OCI-LY1 (cell line): ENCODE results near the gene NSD1.

Source experiments
- H2AFZ ChIP-seq: fragments of 200-600 bp; sonication (generic), shearing (Covaris generic); 2 replicates; pipeline ENCODE4 v1.6.0; 2014; ENCODE audit warnings: antibody characterized with exemption, mild to moderate bottlenecking, low read length
- H3F3A ChIP-seq: fragments of 200-600 bp; sonication (generic), shearing (Covaris generic); 2 replicates; pipeline ENCODE4 v1.6.0; 2014; ENCODE audit warnings: mild to moderate bottlenecking, antibody characterized with exemption, low read length, moderate library complexity; ENCODE audit not compliant: insufficient read depth
- H3K27ac ChIP-seq: fragments of 200-600 bp; sonication (generic); 2 replicates; pipeline ENCODE4 v1.5.1; 2014; ENCODE audit warnings: low read length, mixed run types, mild to moderate bottlenecking, low read depth; ENCODE audit not compliant: poor library complexity, severe bottlenecking
- H3K27me3 ChIP-seq: fragments of 200-600 bp; sonication (generic); 2 replicates; pipeline ENCODE4 v1.6.0; 2014; ENCODE audit warnings: antibody characterized with exemption, mild to moderate bottlenecking, low read length, moderate library complexity; ENCODE audit not compliant: insufficient read depth
- H3K36me3 ChIP-seq: fragments of 200-600 bp; sonication (generic); 2 replicates; pipeline ENCODE4 v1.6.1; 2014; ENCODE audit warnings: mild to moderate bottlenecking, antibody characterized with exemption, low read length, moderate library complexity, mixed read lengths; ENCODE audit not compliant: insufficient read depth
- H3K4me1 ChIP-seq: fragments of 200-600 bp; sonication (generic); 2 replicates; pipeline ENCODE4 v1.5.1; 2014; ENCODE audit warnings: mild to moderate bottlenecking, low read length, moderate library complexity; ENCODE audit not compliant: insufficient read depth, severe bottlenecking
- H3K4me2 ChIP-seq: fragments of 200-600 bp; sonication (generic), shearing (Covaris generic); 2 replicates; pipeline ENCODE4 v1.6.1; 2014; ENCODE audit warnings: low read length
- H3K4me3 ChIP-seq: fragments of 200-600 bp; sonication (generic); 2 replicates; pipeline ENCODE4 v1.5.1; 2014; ENCODE audit warnings: low read length, low read depth, mild to moderate bottlenecking, mixed read lengths; ENCODE audit not compliant: poor library complexity, severe bottlenecking
- H3K79me2 ChIP-seq: fragments of 200-600 bp; shearing (Covaris generic); 2 replicates; pipeline ENCODE4 v1.6.1; 2016; ENCODE audit warnings: mixed run types, low read length, mixed read lengths; ENCODE audit not compliant: insufficient read depth
- H3K9ac ChIP-seq: fragments of 200-600 bp; sonication (generic), shearing (Covaris generic); 2 replicates; pipeline ENCODE4 v1.6.1; 2014; ENCODE audit warnings: mild to moderate bottlenecking, low read length, mixed read lengths
- H3K9me2 ChIP-seq: fragments of 200-600 bp; sonication (generic), shearing (Covaris generic); 2 replicates; pipeline ENCODE4 v1.6.1; 2014; ENCODE audit warnings: low read depth, mild to moderate bottlenecking, low read length, mixed read lengths
- H3K9me3 ChIP-seq: fragments of 200-600 bp; shearing (Covaris generic); 2 replicates; pipeline ENCODE4 v1.6.1; 2014; ENCODE audit warnings: low read length, mixed read lengths
- H4K20me1 ChIP-seq: fragments of 200-600 bp; sonication (generic), shearing (Covaris generic); 2 replicates; pipeline ENCODE4 v1.6.0; 2016; ENCODE audit warnings: mild to moderate bottlenecking, low read length; ENCODE audit not compliant: insufficient read depth
- CTCF ChIP-seq: fragments of 200-600 bp; sonication (generic), shearing (Covaris generic); IDR thresholded peaks from 2 replicates; pipeline ENCODE4 v1.5.1; 2017; ENCODE audit warnings: mild to moderate bottlenecking, antibody characterized with exemption, low read length, moderate library complexity, mixed read lengths
- EZH2 ChIP-seq: fragments of 200-600 bp; sonication (generic), shearing (Covaris generic); IDR thresholded peaks from 2 replicates; pipeline ENCODE4 v1.8.0; 2017; ENCODE audit warnings: borderline replicate concordance, mixed run types, mild to moderate bottlenecking, antibody characterized with exemption, low read length, moderate library complexity, mixed read lengths

Gene NSD1

GRCh38 chr5:177194268-177194667, 60.7 kb downstream of the NSD1 start:
- no peaks in the 10 kb centered on the region for H4K20me1 ChIP-seq
- H3K9me2 ChIP-seq: no peaks in the 10 kb centered on the region
- no peak overlapping the region for H2AFZ ChIP-seq
- TF ChIP-seq EZH2: no peak
- no peak for TF ChIP-seq CTCF
- no peak overlapping the region for H3K4me2 ChIP-seq
- no peak overlapping the region for H3K27ac ChIP-seq
- H3K36me3 ChIP-seq: peaks cover 56% of the 10 kb centered on the region
- no peak overlapping the region for H3K9ac ChIP-seq
- no peaks in the 10 kb centered on the region for H3K9me3 ChIP-seq
- no peaks in the 10 kb centered on the region for H3K4me1 ChIP-seq
- H3K79me2 ChIP-seq: peaks cover 3% of the 10 kb centered on the region; the same call in 1 of the 2 replicates
- no peak overlapping the region for H3K4me3 ChIP-seq
- H3F3A ChIP-seq: no peaks in the 10 kb centered on the region
- H3K27me3 ChIP-seq: no peaks in the 10 kb centered on the region

GRCh38 chr5:177195307-177195952, 61.9 kb downstream of the NSD1 start:
- Histone ChIP-seq H3K9ac (no peak overlapping the region), H2AFZ (no peak overlapping the region), H3K9me2 (no peaks in the 10 kb centered on the region), H3K9me3 (no peaks in the 10 kb centered on the region), H3K4me1 (no peaks in the 10 kb centered on the region), H3F3A (no peaks in the 10 kb centered on the region), H4K20me1 (no peaks in the 10 kb centered on the region), H3K27me3 (no peaks in the 10 kb centered on the region), H3K36me3 (peaks cover 67% of the 10 kb centered on the region), H3K79me2 (no peaks in the 10 kb centered on the region), H3K27ac (no peak overlapping the region), H3K4me3 (no peak overlapping the region), H3K4me2 (no peak overlapping the region)
- TF ChIP-seq EZH2 (no peak), CTCF (no peak)

DNA sequence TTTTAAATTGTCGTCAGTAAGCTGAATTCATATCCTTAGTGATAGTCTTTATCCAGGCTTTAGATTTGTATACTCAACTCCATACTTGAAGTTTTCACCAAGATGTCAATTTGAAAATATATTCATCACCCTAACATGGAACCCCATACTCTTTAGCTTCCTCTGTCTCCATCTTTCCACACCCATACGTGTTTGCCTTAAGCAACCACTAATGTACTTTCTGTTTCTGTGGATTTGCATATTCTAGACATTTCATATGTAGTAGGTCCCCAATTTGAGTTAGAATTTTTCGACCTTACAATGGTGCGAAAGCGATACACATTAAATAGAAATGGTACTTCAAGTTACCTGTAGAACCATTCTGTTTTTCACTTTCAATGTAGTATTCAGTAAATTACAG, 65.2 kb downstream of the NSD1 start:
- H3K79me2 ChIP-seq: no peaks in the 10 kb centered on the region

More for the DNA sequence above, 65.2 kb downstream of the NSD1 start:
- Histone ChIP-seq H3F3A (no peaks in the 10 kb centered on the region), H3K36me3 (peaks cover 81% of the 10 kb centered on the region), H4K20me1 (no peaks in the 10 kb centered on the region), H2AFZ (no peak overlapping the region), H3K27me3 (no peaks in the 10 kb centered on the region), H3K9me2 (no peaks in the 10 kb centered on the region), H3K4me2 (no peak overlapping the region), H3K27ac (no peak overlapping the region), H3K9me3 (no peaks in the 10 kb centered on the region), H3K9ac (no peak overlapping the region), H3K4me3 (no peak overlapping the region), H3K4me1 (no peaks in the 10 kb centered on the region)
- TF ChIP-seq CTCF (no peak), EZH2 (no peak)
